ENCODE data around the gene MED31.

GRCh38 chr17:6636616-6637457 lies 14.6 kb downstream of the MED31 start:
- TF ChIP-seq CTCF (IDR thresholded peaks at IDR 0.05) (no peak), POLR2A (IDR thresholded peaks at IDR 0.05; ENCODE audit: low read length) (no peak), RARB (CRISPR knock-in tag; IDR thresholded peaks at IDR 0.05) (no peak), RCOR1 (IDR thresholded peaks at IDR 0.05; ENCODE audit: low read depth, low read length) (no peak), E2F6 (IDR thresholded peaks at IDR 0.05; ENCODE audit: borderline replicate concordance, low read depth) (no peak), RAD21 (conservative IDR thresholded peaks at IDR 0.05 in 1 of 2, IDR thresholded peaks at IDR 0.05 in 1 of 2) (no peak), KDM5A (IDR thresholded peaks at IDR 0.05) (no peak), USF2 (IDR thresholded peaks at IDR 0.05) (no peak), SMC3 (IDR thresholded peaks at IDR 0.05) (no peak)
